HG02840 (cell line): ENCODE data around the gene ZNF385D.
"Not testable (repeated sequence)": the region's sequence is repeated elsewhere in the genome, so short reads cannot be mapped to it uniquely, and the experiment has no call there.

Source experiments
- ATAC-seq: cut with Tn5 transposase; IDR thresholded peaks from one replicate; pipeline ENCODE4 v1.9.1; 2021; ENCODE audit warnings: mild to moderate bottlenecking, moderate library complexity, moderate number of reproducible peaks; ENCODE audit not compliant: unreplicated experiment, low FRiP score

ZNF385D gene

GRCh38 chr3:21393683-21394311 is 357.2 kb downstream of the ZNF385D start:
- no peak for ATAC-seq

GRCh38 chr3:21392526-21392925 is 358.5 kb downstream of the ZNF385D start:
- no peak for ATAC-seq

- ATAC-seq: no peak
Observed at GRCh38 chr3:21390856-21391255, 360.2 kb downstream of the ZNF385D start.

- ATAC-seq: no peak
Observed at GRCh38 chr3:21390136-21390535, 360.9 kb downstream of the ZNF385D start.

- ATAC-seq: not testable (repeated sequence)
Observed at GRCh38 chr3:21387142-21387826, 363.7 kb downstream of the ZNF385D start.

GRCh38 chr3:21378036-21378435 is 373.0 kb downstream of the ZNF385D start:
- not testable (repeated sequence) for ATAC-seq

DNA sequence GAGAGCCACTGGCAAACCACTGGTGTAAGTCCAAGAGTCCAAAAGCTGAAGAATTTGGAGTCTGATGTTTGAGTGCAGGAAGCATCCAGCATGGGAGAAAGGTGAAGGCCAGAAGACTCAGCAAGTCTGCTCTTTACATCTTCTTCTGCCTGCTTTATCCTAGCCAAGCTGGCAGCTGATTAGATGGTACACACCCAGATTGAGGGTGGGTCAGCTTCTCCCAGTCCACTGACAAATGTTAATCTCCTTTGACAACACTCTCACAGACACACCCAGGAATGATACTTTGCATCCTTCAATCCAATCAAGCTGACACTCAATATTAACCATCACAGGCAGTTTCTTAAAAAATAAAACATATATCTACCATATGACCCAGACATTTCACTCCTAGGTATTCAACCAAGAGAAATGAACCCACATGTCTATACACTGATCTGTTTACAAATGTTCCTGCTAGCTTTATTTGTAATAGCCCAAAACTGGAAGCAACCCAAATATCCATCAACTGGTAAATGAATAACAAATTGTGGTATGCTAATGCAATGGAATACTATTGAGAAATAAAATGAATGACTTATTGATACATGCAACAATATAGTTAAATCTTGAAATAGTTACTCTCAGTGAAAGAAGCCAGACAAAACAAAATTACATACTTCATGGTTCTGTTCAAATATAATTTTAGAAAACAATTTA is 373.8 kb downstream of the ZNF385D start:
- ATAC-seq: no peak

GRCh38 chr3:21372316-21372715 is 378.7 kb downstream of the ZNF385D start:
- ATAC-seq: no peak
